PC-3 (cell line): ENCODE data around the gene C1orf115. TPM values are rescaled to one million over a fixed set of nuclear protein-coding genes. Genes with fewer than 3 reads are reported as not detected.
"Not testable (repeated sequence)": the region's sequence is repeated elsewhere in the genome, so short reads cannot be mapped to it uniquely, and the experiment has no call there.

Source experiments
- ATAC-seq: fragments of 200-7000 bp; cut with Tn5 transposase; 2 replicates; pipeline ENCODE4 v1.9.1; 2020; ENCODE audit warnings: mild to moderate bottlenecking, moderate library complexity
- BruUV-seq: library from RNA; stranded (reverse); fragments of 400-500 nt; replicated peaks from 2 replicates; lab custom pipeline; 2021; lab: Mats Ljungman, UMichigan
- CTCF ChIA-PET: fragments of 300-600 bp; sonication (Branson Sonifier 250); formaldehyde crosslinking; loops from one replicate; lab custom pipeline; 2022; ENCODE audit warnings: antibody characterized with exemption; lab: Charles Lee
- POLR2A ChIA-PET: fragments of 300-600 bp; sonication (Branson Sonifier 250); formaldehyde crosslinking; loops from one replicate; lab custom pipeline; 2022; ENCODE audit warnings: antibody characterized with exemption; ENCODE audit not compliant: unreplicated experiment; lab: Charles Lee
- DNase-seq: peaks from one replicate; pipeline ENCODE4 v3.0.0-alpha.2; 2015
- H2AFZ ChIP-seq: fragments of 300-600 bp; sonication (generic); 2 replicates; pipeline ENCODE4 v1.6.0; 2016; ENCODE audit warnings: antibody characterized with exemption, low read length
- H3F3A ChIP-seq: fragments of 300-600 bp; sonication (generic); one replicate; pipeline ENCODE4 v1.6.0; 2017; ENCODE audit warnings: antibody characterized with exemption, low read length, control low read depth, mild to moderate bottlenecking; ENCODE audit not compliant: unreplicated experiment
- H3K27ac ChIP-seq: fragments of 300-600 bp; sonication (generic); 2 replicates; pipeline ENCODE4 v1.5.1; 2016; ENCODE audit warnings: mild to moderate bottlenecking, low read length
- H3K27me3 ChIP-seq: fragments of 300-600 bp; sonication (generic); 2 replicates; pipeline ENCODE4 v1.6.1; 2016; ENCODE audit warnings: low read length, mixed read lengths
- H3K36me3 ChIP-seq: fragments of 300-600 bp; sonication (generic); 2 replicates; pipeline ENCODE4 v1.6.1; 2016; ENCODE audit warnings: low read depth, mixed run types, low read length, mixed read lengths
- H3K4me1 ChIP-seq: fragments of 300-600 bp; sonication (generic); 2 replicates; pipeline ENCODE4 v1.5.1; 2016; ENCODE audit warnings: low read length; ENCODE audit not compliant: insufficient read depth
- H3K4me2 ChIP-seq: fragments of 300-600 bp; sonication (generic); 2 replicates; pipeline ENCODE4 v1.6.0; 2016; ENCODE audit warnings: low read length
- H3K4me3 ChIP-seq: fragments of 300-600 bp; sonication (generic); 2 replicates; pipeline ENCODE4 v1.5.1; 2016; ENCODE audit warnings: mild to moderate bottlenecking, low read length, mixed read lengths
- H3K79me2 ChIP-seq: fragments of 300-600 bp; sonication (generic); 2 replicates; pipeline ENCODE4 v1.6.1; 2017; ENCODE audit warnings: low read length, mixed read lengths
- H3K9ac ChIP-seq: fragments of 300-600 bp; sonication (generic); 2 replicates; pipeline ENCODE4 v1.6.0; 2016; ENCODE audit warnings: mild to moderate bottlenecking, low read length
- H3K9me2 ChIP-seq: fragments of 300-600 bp; sonication (generic); replicated peaks from 2 replicates; pipeline ENCODE4 v1.6.1; 2016; ENCODE audit warnings: mixed run types, low read length, mixed read lengths
- H3K9me3 ChIP-seq: fragments of 300-600 bp; sonication (generic); 2 replicates; pipeline ENCODE4 v1.6.1; 2016; ENCODE audit warnings: low read length, mixed read lengths
- H4K20me1 ChIP-seq: fragments of 300-600 bp; sonication (generic); 2 replicates; pipeline ENCODE4 v1.6.1; 2016; ENCODE audit warnings: low read length, mixed read lengths
- EZH2 ChIP-seq: fragments of 300-600 bp; sonication (generic); IDR thresholded peaks from one replicate; pipeline ENCODE4 v1.6.1; 2017; ENCODE audit warnings: antibody characterized with exemption, mild to moderate bottlenecking, low read length; ENCODE audit not compliant: unreplicated experiment
- EZH2phosphoT487 ChIP-seq: fragments of 300-600 bp; sonication (generic); IDR thresholded peaks from 2 replicates; pipeline ENCODE4 v1.6.1; 2018; ENCODE audit warnings: mild to moderate bottlenecking, antibody characterized with exemption, low read length, borderline replicate concordance
- intact Hi-C: fragments of 100-400 bp; cut with micrococcal nuclease; formaldehyde crosslinking; loops from 2 replicates; pipeline ENCODE4 v1.9.0; 2023
- total RNA-seq: library from RNA; depleted of rRNA; stranded (reverse); fragments of >200 nt; gene quantifications from 2 replicates; pipeline ENCODE4 v1.2.3, GENCODE V29; 2014
- TF ChIP-seq, protein P1 (sequence below): fragments of 300-600 bp; sonication (generic); conservative IDR thresholded peaks from 2 replicates; pipeline ENCODE4 v1.5.1; 2017; ENCODE audit warnings: antibody characterized with exemption, low read depth, mild to moderate bottlenecking, low read length

The C1orf115 gene
- total RNA-seq, 1 experiment from 2014 or later: 5.9 TPM

DNA sequence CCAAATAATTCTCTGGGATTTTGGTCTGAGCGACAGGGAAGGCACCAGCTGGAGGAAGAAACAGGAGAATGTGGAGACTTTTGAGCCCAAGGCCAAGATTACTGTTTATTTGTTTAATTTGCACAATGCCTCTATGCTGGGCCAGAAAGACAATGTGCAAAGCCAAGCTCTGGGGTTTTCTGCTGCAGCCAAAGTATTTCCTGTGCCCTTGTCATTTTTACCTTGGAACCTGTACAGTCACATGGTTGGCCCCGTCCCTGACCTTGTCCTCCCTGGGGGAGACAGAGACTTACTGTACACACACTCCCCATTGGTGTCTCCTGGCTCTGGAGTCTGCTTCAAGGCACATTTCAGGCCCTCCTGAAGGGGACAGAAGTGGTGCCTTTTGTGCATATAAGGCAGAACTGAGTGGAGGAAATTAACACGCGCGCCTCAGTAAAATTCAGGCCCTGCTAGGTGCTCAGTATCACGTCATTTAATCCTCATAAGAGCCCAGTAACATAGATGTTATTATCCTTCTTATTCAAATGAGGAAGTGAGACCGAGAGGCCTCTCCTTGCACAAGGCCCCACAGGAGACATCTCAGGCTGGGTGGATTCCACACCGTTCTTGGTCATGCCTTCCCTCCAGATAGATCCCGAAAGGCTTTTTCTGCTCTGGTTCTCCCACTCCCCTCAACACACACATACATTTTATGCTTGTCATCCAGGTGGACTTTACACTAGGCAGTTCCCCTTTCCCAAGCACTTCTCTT lies 21.1 kb downstream of the C1orf115 start:
- Histone ChIP-seq H3K9ac (no peak overlapping the region), H3K27ac (no peak overlapping the region), H3K36me3 (no peaks in the 10 kb centered on the region), H2AFZ (no peak overlapping the region), H3K27me3 (no peaks in the 10 kb centered on the region), H3K79me2 (no peaks in the 10 kb centered on the region), H3K4me3 (no peak overlapping the region), H3K4me1 (no peaks in the 10 kb centered on the region), H3K4me2 (no peak overlapping the region), H4K20me1 (no peaks in the 10 kb centered on the region), H3K9me3 (no peaks in the 10 kb centered on the region), H3K9me2 (no peaks in the 10 kb centered on the region), H3F3A (no peaks in the 10 kb centered on the region)
- intact Hi-C loops: no loop called here
- ChIA-PET CTCF (no interaction called here), POLR2A (no interaction called here)
- DNase-seq (no peak), ATAC-seq (no peak)
- no TSS peak for BruUV-seq
- TF ChIP-seq EZH2phosphoT487 (no peak), EZH2 (no peak)
- TF ChIP-seq, protein P1, sequence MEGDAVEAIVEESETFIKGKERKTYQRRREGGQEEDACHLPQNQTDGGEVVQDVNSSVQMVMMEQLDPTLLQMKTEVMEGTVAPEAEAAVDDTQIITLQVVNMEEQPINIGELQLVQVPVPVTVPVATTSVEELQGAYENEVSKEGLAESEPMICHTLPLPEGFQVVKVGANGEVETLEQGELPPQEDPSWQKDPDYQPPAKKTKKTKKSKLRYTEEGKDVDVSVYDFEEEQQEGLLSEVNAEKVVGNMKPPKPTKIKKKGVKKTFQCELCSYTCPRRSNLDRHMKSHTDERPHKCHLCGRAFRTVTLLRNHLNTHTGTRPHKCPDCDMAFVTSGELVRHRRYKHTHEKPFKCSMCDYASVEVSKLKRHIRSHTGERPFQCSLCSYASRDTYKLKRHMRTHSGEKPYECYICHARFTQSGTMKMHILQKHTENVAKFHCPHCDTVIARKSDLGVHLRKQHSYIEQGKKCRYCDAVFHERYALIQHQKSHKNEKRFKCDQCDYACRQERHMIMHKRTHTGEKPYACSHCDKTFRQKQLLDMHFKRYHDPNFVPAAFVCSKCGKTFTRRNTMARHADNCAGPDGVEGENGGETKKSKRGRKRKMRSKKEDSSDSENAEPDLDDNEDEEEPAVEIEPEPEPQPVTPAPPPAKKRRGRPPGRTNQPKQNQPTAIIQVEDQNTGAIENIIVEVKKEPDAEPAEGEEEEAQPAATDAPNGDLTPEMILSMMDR: no peak

DNA sequence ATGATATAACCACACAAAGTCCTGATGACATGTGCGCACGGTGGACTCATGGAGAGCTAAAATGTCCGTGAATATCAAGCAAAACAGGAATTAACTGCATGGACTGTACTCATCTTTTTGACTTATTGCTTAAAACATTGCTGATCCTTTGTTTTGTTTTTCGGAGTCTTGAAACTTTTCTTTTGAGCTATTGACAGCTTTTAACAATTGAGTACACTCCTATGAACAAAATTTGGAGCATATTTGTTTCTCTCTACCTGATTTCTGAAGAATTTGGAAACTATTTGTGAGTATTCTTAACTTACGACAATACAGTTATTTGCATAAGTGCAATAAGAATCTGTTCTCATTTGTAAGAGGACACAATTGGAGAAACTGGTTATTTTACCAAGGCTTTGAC lies 25.8 kb downstream of the C1orf115 start:
- H3K9me3 ChIP-seq, H3F3A ChIP-seq, H4K20me1 ChIP-seq, CTCF ChIA-PET, H3K4me2 ChIP-seq, DNase-seq, POLR2A ChIA-PET, H3K9me2 ChIP-seq, H2AFZ ChIP-seq, H3K4me3 ChIP-seq, H3K9ac ChIP-seq, H3K27ac ChIP-seq, BruUV-seq, intact Hi-C loops, ATAC-seq, H3K79me2 ChIP-seq, H3K27me3 ChIP-seq, H3K36me3 ChIP-seq, H3K4me1 ChIP-seq: not testable (repeated sequence)

DNA sequence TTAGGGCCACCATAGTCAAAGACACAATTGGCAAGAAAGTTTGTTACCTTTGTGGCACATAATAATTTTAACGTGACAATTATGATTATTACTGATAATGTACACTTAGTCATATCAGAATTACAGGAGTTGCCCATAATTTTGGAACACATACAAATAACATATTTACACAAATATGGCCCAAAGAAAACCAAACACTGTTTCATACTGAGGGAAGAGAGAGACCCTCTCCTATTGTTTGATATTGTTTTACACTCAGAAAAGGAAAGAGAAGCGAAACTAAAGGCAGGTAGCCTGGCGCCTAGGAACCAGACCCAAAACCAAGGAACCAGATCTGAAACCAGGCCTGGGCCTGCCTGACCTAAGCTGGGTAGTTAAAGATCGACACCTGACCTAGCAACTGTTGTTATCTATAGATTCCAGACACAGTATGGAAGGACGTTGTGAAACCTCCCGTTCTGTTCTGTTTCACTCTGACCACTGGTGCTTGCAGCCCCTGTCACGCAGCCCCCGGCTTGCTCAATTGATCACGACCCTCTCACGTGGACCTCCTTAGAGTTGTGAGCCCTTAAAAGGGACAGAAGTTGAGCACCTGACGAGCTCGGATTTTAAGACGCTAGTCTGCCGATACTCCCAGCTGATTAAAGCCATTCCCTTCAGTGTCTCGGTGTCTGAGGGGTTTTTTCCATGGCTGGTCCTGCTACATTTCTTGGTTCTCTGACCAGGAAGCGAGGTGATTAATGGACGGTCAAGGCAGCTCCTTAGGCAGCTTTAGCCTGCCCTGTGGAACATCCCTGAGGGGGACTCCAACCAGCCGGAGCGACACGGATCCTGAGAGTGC lies 27.9 kb downstream of the C1orf115 start:
- CTCF ChIA-PET: no interaction called here

DNA sequence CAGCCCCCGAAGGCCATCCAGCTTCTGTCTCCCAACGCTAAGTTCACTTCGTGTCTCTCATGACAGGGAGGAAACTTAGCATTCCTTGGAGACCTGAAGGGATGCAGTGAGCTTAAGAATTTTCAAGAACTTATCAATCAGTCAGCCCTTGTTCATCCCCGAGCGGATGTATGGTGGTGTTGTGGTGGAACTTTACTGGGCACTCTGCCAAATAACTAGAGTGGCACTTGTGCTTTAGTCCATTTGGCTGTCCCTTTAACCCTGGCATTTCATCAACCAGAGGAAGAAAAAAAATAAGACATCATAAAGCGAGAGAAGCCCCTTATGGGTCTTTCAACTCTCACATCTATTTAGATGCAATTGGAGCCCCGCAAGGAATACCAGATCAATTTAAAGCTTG lies 31.1 kb downstream of the C1orf115 start:
- H3K4me3 ChIP-seq, H3K9ac ChIP-seq, H3K36me3 ChIP-seq, H3K9me3 ChIP-seq, H3F3A ChIP-seq, BruUV-seq, H3K79me2 ChIP-seq, H3K27me3 ChIP-seq, POLR2A ChIA-PET, ATAC-seq, H3K9me2 ChIP-seq, H3K4me1 ChIP-seq, intact Hi-C loops, H2AFZ ChIP-seq, CTCF ChIA-PET, DNase-seq, H3K27ac ChIP-seq, H4K20me1 ChIP-seq, H3K4me2 ChIP-seq: not testable (repeated sequence)

More for the DNA sequence above, 27.9 kb downstream of the C1orf115 start:
- Histone ChIP-seq H3K9ac (no peak overlapping the region), H3K27ac (no peak overlapping the region), H3K27me3 (no peaks in the 10 kb centered on the region), H4K20me1 (no peaks in the 10 kb centered on the region), H3F3A (no peaks in the 10 kb centered on the region), H3K4me1 (no peaks in the 10 kb centered on the region), H2AFZ (no peak overlapping the region), H3K4me2 (no peak overlapping the region), H3K4me3 (no peak overlapping the region), H3K9me3 (no peaks in the 10 kb centered on the region), H3K9me2 (no peaks in the 10 kb centered on the region), H3K79me2 (no peaks in the 10 kb centered on the region), H3K36me3 (no peaks in the 10 kb centered on the region)
- DNase-seq: no peak
- no TSS peak for BruUV-seq
- ATAC-seq: no peak
- TF ChIP-seq, protein P1: no peak
- TF ChIP-seq EZH2phosphoT487: no peak
- TF ChIP-seq EZH2: no peak
- POLR2A ChIA-PET: no interaction called here
- intact Hi-C loops: no loop called here
